ENCODE data around the gene PLSCR2.

Gene PLSCR2

GRCh38 chr3:146465693-146466465, 3.5 kb downstream of the PLSCR2 start:
- TF ChIP-seq POLR2AphosphoS5 (IDR thresholded peaks at IDR 0.05; ENCODE audit: low read depth) (no peak), GABPA (IDR thresholded peaks at IDR 0.05; ENCODE audit: low read depth) (no peak), REST (IDR thresholded peaks at IDR 0.05; ENCODE audit: insufficient replicate concordance, low read depth) (no peak), CTCF (IDR thresholded peaks at IDR 0.05; ENCODE audit: insufficient read depth, low read length) (no peak), SPI1 (IDR thresholded peaks at IDR 0.05; ENCODE audit: borderline replicate concordance, low read depth) (no peak)
- H3K27me3 ChIP-seq (ENCODE audit: insufficient read depth, poor library complexity, severe bottlenecking), result no peaks in the 10 kb centered on the region
- H3K4me3 ChIP-seq (replicated peaks; ENCODE audit: insufficient read depth, low read length), result no peak overlapping the region
- no peak overlapping the region for H3K27ac ChIP-seq (replicated peaks)
- DNase-seq (ENCODE audit: low read depth in 1 of 2, low spot score in 1 of 2), result no peak

- DNase-seq (ENCODE audit: low read depth in 1 of 2, low spot score in 1 of 2), result no peak
- TF ChIP-seq POLR2AphosphoS5 (IDR thresholded peaks at IDR 0.05; ENCODE audit: low read depth) (no peak), REST (IDR thresholded peaks at IDR 0.05; ENCODE audit: insufficient replicate concordance, low read depth) (no peak), GABPA (IDR thresholded peaks at IDR 0.05; ENCODE audit: low read depth) (no peak), CTCF (IDR thresholded peaks at IDR 0.05; ENCODE audit: insufficient read depth, low read length) (no peak), SPI1 (IDR thresholded peaks at IDR 0.05; ENCODE audit: borderline replicate concordance, low read depth) (no peak)
- H3K4me3 ChIP-seq (replicated peaks; ENCODE audit: insufficient read depth, low read length), result no peak overlapping the region
- no peak overlapping the region for H3K27ac ChIP-seq (replicated peaks)
- no peaks in the 10 kb centered on the region for H3K27me3 ChIP-seq (ENCODE audit: insufficient read depth, poor library complexity, severe bottlenecking)
Measured at GRCh38 chr3:146464783-146465182, 4.6 kb downstream of the PLSCR2 start.

- TF ChIP-seq CTCF (IDR thresholded peaks at IDR 0.05; ENCODE audit: insufficient read depth, low read length) (no peak), SPI1 (IDR thresholded peaks at IDR 0.05; ENCODE audit: borderline replicate concordance, low read depth) (no peak), POLR2AphosphoS5 (IDR thresholded peaks at IDR 0.05; ENCODE audit: low read depth) (no peak), GABPA (IDR thresholded peaks at IDR 0.05; ENCODE audit: low read depth) (no peak), REST (IDR thresholded peaks at IDR 0.05; ENCODE audit: insufficient replicate concordance, low read depth) (no peak)
- Histone ChIP-seq H3K4me3 (replicated peaks; ENCODE audit: insufficient read depth, low read length) (no peak overlapping the region), H3K27ac (replicated peaks) (no peak overlapping the region), H3K27me3 (ENCODE audit: insufficient read depth, poor library complexity, severe bottlenecking) (no peaks in the 10 kb centered on the region)
- DNase-seq (ENCODE audit: low read depth in 1 of 2, low spot score in 1 of 2), result no peak
Measured at GRCh38 chr3:146464005-146464595, 5.3 kb downstream of the PLSCR2 start.

Data from HL-60 (cell line).